HepG2 (cell line): ENCODE results near the gene RPS6KA5. TPM values are rescaled to one million over a fixed set of nuclear protein-coding genes. Genes with fewer than 3 reads are reported as not detected.

Experiments used
- ARNT ChIP-seq: fragments of 450-650 bp; IDR thresholded peaks from 2 replicates; pipeline ENCODE4 v1.6.1; 2017
- ATF1 ChIP-seq: IDR thresholded peaks from 2 replicates; pipeline ENCODE4 v1.6.1; 2016; ENCODE audit warnings: mild to moderate bottlenecking, control low read depth
- DNMT3B ChIP-seq: conservative IDR thresholded peaks from 2 replicates; pipeline ENCODE4 v1.6.1; 2016; ENCODE audit warnings: missing biosample characterization, control low read depth
- GTF2F1 ChIP-seq: fragments of 150-350 bp; IDR thresholded peaks from 2 replicates; pipeline ENCODE4 v1.6.1; 2014; ENCODE audit warnings: low read length
- MZF1 ChIP-seq: sonication (generic); formaldehyde crosslinking; IDR thresholded peaks from 2 replicates; pipeline ENCODE4 v1.8.1; 2023; ENCODE audit warnings: mild to moderate bottlenecking, missing genetic modification reagents, borderline replicate concordance
- TCF12 ChIP-seq, 2 experiments: fragments of 450-650 bp in 1 of 2; sonication (generic) in 1 of 2; formaldehyde crosslinking in 1 of 2; IDR thresholded peaks; 2 replicates each; pipeline versions ENCODE4 v1.6.1 to v1.8.0; 2017 to 2022; ENCODE audit warnings: antibody characterized with exemption in 1 of 2, mild to moderate bottlenecking in 1 of 2, missing genetic modification reagents in 1 of 2, moderate library complexity in 1 of 2
- ZMYM3 ChIP-seq: sonication (generic); formaldehyde crosslinking; IDR thresholded peaks from 2 replicates; pipeline ENCODE4 v1.5.1; 2020; ENCODE audit warnings: mild to moderate bottlenecking, missing genetic modification reagents
- ZNF136 ChIP-seq: sonication (generic); formaldehyde crosslinking; IDR thresholded peaks from 2 replicates; pipeline ENCODE4 v1.8.1; 2022; ENCODE audit warnings: low read depth, mild to moderate bottlenecking, moderate library complexity, missing genetic modification reagents
- ZNF235 ChIP-seq: sonication (generic); formaldehyde crosslinking; IDR thresholded peaks from 2 replicates; pipeline ENCODE4 v1.8.1; 2023; ENCODE audit warnings: mild to moderate bottlenecking, missing genetic modification reagents, borderline replicate concordance
- ZNF296 ChIP-seq: sonication (generic); formaldehyde crosslinking; conservative IDR thresholded peaks from 2 replicates; pipeline ENCODE4 v1.5.0; 2020; ENCODE audit warnings: mild to moderate bottlenecking, missing genetic modification reagents
- ZNF768 ChIP-seq: sonication (generic); formaldehyde crosslinking; IDR thresholded peaks from 2 replicates; pipeline ENCODE4 v1.4.0; 2020; ENCODE audit warnings: missing genetic modification reagents
- polyA plus RNA-seq, 8 experiments: library from polyadenylated mRNA; depleted of rRNA in 3 of 8; stranded (reverse) in 7 of 8; unstranded in 1 of 8; fragments of >200 nt; fragmentation: Illumina TruSeq in 4 of 8; extraction: Trizol in 4 of 8; gene quantifications; 2 replicates each; pipeline versions ENCODE4 v1.2.1 to v1.2.3, GENCODE V29; 2011 to 2016; ENCODE audit warnings: low read depth in 4 of 8, missing spikeins in 1 of 8, mixed read lengths in 1 of 8; ENCODE audit not compliant: insufficient read depth in 1 of 8
- total RNA-seq, 5 experiments: library from RNA; depleted of rRNA; stranded (reverse); fragments of >200 nt; fragmentation: Illumina TruSeq; extraction: Trizol; gene quantifications; 2 replicates each; pipeline ENCODE4 v1.2.3, GENCODE V29; 2016; ENCODE audit warnings: low read depth in 1 of 5
- TF ChIP-seq, protein P1 (sequence below): sonication (generic); formaldehyde crosslinking; IDR thresholded peaks from 2 replicates; pipeline ENCODE4 v1.4.0; 2020; ENCODE audit warnings: missing genetic modification reagents, borderline replicate concordance
- TF ChIP-seq, protein P2 (sequence below): sonication (generic); formaldehyde crosslinking; conservative IDR thresholded peaks from 2 replicates; pipeline ENCODE4 v1.8.0; 2022; ENCODE audit warnings: low read depth, missing genetic modification reagents
- TF ChIP-seq, protein P3 (sequence below): IDR thresholded peaks from 2 replicates; pipeline ENCODE4 v1.6.1; 2016; ENCODE audit warnings: missing biosample characterization, missing genetic modification reagents, low read depth
- TF ChIP-seq, protein P4 (sequence below): IDR thresholded peaks from 2 replicates; pipeline ENCODE4 v1.6.1; 2016; ENCODE audit warnings: low read depth

Gene RPS6KA5
- total and polyA plus RNA-seq, 2 of the 13 experiments (the other 11 are each of a cell fraction or from before 2014, with no cell fraction given), result 0.50 to 0.58 TPM

- TF ChIP-seq TCF12 (IDR thresholded peaks at IDR 0.05) (no peak), TCF12 (CRISPR knock-in tag; IDR thresholded peaks at IDR 0.05) (no peak), ZNF235 (CRISPR knock-in tag) (no peak), GTF2F1 (no peak), ZNF768 (CRISPR knock-in tag) (no peak), ZNF136 (CRISPR knock-in tag) (no peak), DNMT3B (CRISPR knock-in tag) (0 out of 2 replicates have a peak, but pooled peaks have one; percentile 25), ATF1 (no peak), ZMYM3 (CRISPR knock-in tag) (no peak), ARNT (no peak), MZF1 (no peak), ZNF296 (CRISPR knock-in tag) (no peak)
- TF ChIP-seq, protein P1, sequence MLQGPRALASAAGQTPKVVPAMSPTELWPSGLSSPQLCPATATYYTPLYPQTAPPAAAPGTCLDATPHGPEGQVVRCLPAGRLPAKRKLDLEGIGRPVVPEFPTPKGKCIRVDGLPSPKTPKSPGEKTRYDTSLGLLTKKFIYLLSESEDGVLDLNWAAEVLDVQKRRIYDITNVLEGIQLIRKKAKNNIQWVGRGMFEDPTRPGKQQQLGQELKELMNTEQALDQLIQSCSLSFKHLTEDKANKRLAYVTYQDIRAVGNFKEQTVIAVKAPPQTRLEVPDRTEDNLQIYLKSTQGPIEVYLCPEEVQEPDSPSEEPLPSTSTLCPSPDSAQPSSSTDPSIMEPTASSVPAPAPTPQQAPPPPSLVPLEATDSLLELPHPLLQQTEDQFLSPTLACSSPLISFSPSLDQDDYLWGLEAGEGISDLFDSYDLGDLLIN, result no peak
- TF ChIP-seq, protein P2, sequence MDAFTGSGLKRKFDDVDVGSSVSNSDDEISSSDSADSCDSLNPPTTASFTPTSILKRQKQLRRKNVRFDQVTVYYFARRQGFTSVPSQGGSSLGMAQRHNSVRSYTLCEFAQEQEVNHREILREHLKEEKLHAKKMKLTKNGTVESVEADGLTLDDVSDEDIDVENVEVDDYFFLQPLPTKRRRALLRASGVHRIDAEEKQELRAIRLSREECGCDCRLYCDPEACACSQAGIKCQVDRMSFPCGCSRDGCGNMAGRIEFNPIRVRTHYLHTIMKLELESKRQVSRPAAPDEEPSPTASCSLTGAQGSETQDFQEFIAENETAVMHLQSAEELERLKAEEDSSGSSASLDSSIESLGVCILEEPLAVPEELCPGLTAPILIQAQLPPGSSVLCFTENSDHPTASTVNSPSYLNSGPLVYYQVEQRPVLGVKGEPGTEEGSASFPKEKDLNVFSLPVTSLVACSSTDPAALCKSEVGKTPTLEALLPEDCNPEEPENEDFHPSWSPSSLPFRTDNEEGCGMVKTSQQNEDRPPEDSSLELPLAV, result no peak
- TF ChIP-seq, protein P3, sequence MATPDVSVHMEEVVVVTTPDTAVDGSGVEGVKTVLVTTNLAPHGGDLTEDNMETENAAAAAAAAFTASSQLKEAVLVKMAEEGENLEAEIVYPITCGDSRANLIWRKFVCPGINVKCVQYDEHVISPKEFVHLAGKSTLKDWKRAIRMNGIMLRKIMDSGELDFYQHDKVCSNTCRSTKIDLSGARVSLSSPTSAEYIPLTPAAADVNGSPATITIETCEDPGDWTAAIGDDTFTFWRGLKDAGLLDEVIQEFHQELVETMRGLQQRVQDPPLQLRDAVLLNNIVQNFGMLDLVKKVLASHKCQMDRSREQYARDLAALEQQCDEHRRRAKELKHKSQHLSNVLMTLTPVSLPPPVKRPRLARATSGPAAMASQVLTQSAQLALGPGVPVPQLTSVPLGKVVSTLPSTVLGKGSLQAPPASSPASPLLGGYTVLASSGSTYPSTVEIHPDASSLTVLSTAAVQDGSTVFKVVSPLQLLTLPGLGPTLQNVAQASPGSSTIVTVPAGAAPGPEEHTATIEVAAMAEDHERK (CRISPR knock-in tag), result no peak
- TF ChIP-seq, protein P4, sequence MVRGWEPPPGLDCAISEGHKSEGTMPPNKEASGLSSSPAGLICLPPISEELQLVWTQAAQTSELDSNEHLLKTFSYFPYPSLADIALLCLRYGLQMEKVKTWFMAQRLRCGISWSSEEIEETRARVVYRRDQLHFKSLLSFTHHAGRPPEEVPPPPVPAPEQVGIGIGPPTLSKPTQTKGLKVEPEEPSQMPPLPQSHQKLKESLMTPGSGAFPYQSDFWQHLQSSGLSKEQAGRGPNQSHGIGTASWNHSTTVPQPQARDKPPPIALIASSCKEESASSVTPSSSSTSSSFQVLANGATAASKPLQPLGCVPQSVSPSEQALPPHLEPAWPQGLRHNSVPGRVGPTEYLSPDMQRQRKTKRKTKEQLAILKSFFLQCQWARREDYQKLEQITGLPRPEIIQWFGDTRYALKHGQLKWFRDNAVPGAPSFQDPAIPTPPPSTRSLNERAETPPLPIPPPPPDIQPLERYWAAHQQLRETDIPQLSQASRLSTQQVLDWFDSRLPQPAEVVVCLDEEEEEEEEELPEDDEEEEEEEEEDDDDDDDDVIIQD, result no peak; the same call in 1 of the 2 replicates
Observed at GRCh38 chr14:90827919-90828610, 232.4 kb downstream of the RPS6KA5 start (continued).
